ENCODE results near the gene MEGF6. TPM values are rescaled to one million over a fixed set of nuclear protein-coding genes. Genes with fewer than 3 reads are reported as not detected.
A peak's percentile ranks its signal among the peaks of the same experiment; 100 is the strongest.

The MEGF6 gene
- total RNA-seq, 1 donor from 2014 or later, result 12.5 TPM

DNA sequence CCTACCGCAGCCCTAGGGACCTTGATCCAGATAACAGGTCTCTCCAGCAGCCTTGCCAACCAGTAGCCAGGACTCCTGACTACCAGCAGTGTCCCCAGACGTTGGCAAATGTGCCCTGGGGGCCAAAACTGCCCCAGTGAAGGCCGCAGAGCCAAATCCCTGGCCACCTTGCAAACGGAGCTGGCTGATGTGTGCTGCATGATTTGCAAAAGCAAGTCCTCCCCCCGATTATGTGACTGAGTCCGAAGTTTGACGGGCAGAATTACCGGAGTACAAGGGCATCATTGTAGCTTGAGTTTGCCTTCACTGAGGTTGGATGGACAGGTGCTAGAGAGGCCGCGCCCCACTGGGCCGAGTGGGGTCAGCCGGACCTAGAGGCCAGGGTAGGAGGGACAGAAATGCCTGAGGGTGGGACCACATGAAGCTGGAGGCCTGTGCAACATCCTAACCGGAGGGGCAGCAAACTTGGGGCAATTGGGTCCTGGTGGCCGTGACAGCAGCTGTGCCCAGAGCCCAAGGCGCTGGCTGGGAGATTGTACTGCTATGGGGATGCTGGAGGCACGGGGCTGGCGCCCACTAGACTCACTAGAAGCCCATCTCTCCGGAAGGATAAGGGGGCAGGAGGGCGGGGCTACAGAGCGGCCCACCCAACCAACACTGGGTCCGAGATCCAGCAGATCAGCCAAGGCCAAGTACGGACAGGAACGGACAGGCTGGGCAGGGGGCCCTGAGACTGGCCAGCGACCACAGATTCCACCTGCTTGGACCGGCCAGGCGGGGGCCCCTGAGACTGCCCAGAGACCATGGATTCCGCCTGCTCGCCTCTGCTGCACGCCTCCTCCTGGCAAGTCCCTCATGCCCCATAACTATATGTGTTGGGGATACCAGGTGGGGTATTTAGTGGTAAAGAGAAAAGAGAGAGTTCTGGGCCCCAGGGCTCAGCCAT, 154.1 kb downstream of the MEGF6 start:
- no peak for ATAC-seq

DNA sequence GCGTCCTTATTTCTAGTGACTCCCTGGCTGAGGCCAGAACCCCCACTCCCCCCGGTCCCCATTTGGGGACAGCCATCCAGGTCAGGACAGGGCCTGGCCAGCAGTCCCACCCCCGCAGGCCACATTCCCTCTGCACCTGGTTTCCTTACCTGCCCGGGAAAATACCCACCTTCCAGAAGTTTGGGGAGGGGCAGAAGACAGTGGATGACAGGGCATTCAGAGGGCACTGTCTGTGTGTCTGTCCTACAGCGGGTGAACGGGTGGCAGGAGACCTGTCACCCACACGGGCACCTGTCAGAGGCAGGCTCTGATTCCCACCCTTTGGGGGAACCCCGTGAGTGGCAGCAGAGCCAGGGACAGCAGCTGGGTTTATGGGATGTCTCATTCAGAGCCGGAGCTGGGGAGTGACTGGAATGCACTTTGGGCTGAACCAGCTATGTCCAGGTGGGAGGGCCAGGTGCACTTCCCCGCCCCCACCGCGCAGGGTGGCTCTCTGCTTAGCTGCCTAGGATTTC, 154.8 kb downstream of the MEGF6 start:
- ATAC-seq, result no peak

DNA sequence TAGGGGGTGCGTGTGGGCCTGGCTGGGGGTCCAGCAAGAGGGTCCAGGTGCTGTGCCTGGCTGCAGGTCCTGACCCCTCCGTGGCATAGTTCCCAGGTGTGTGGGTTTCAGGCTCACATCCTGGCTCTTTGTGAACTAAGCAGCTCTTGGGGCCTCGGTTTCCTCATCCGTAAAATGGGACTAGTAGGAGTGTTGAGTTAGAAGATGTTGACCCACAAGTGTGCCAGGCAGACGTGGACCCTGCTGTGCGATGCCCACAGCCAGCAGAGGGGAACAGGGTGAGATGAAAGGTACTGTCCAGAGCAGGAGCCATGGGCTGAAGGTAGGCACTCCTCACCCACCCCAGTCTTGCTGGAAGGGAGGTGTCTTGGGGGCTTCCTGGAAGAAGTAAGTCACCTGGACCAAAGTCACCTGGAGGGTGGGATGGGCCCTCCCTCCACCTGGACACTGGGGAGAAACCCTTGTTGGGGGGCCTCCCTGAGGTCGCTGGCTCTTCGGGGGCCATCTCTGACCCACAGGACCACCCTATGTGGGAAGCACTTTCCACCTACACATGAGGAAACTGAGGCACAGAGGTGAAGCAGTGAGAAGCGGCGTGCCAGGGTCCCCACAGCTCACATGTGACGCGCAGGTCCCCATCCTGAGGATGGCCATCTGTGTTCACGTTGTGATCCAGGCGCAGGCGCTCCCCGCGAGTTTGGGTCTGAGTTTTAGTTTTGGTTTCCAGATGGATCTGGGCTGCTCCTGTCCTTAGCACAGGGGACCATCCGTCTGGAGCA, 155.4 kb downstream of the MEGF6 start:
- ATAC-seq, result no peak

DNA sequence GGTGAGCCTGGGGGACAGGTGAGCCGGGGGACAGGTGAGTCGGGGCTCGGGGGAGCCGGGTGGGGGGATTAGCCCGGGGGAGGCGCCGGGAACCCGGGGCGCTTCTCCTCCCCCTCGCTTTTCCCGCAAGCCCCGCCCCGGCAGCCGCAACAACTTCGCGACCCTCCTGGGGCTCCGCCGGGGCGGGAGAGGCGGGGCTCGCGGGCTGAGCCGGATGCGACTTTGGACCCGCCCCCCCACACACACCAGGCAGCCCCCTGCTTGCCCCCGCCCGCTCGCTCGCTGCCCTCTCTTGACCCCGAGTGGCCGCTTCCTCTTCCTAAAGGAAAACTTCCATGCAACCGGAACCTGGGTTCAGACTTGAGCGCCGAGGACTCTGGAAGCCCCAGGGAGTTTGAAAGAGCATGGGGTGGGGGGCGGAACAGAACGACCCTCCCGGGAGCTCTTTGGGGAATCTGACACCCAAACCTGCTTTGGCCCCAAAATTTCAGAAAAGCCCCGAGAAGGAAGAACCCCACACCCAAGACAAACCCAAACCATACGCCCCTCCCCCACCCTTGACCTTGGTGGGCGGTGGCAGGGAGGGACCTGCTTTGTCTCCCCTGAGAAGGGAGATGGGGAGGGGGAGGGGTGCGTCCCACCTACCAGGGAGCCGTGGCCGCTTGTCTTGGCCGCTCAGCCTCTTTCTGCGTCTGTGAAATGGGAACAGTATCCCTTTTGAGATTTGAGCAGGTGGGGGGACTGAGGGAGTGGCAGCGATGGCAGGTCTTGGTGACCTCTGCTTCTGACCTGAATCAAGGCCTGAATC, 156.3 kb downstream of the MEGF6 start:
- ATAC-seq, result no peak

DNA sequence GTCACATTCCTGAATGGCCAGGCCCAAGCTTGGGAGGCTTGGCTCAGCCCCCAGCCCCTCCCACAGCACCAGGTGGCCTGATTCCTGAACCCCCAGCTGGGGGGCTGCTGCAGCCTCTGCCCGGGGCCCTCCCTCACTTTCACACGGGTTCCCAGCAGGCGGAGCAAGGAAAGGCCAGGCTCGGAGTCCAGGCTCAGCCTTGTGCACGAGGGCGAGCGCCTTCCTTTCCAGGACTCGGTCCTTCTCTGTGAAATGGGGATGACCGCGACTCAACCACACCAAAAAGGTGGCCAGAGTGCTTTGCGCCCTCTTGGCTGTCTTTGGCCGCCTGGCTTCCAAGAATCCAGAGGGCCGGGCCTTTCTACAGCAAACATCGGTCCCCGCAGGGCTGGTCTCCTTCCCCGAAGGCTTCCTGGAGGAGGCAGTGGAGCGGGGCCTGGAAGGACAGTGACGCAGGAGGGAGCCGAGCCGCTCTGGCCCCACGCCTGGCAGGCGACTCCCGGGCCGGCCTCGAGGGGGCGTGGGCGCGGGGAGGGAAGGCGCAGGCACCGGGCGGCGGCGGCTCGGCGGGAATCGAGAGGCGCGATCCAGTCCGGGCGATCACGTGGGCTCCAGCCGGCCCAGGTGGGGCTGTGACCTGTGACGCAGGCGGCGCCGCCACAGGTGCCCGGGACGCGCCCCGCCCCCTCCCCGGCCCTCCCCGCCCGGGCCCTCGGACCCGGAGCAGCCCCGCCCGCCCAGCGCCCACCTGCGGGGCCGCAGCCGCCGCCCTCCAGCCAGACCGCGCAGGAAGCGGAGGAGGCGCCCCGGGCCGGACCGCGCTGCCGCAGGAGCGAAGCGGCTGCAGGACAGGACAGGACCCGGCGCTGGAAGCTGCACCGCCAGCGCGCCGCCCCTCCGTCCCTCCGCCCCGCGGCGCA, 157.2 kb downstream of the MEGF6 start, which contains the start of gene ARHGEF16:
TSS of gene ARHGEF16 (plus strand) at position 775 of the 920 bp plus-strand sequence. CDS start 8,420 bp downstream, outside the sequence.
- peak; percentile 77 for ATAC-seq

DNA sequence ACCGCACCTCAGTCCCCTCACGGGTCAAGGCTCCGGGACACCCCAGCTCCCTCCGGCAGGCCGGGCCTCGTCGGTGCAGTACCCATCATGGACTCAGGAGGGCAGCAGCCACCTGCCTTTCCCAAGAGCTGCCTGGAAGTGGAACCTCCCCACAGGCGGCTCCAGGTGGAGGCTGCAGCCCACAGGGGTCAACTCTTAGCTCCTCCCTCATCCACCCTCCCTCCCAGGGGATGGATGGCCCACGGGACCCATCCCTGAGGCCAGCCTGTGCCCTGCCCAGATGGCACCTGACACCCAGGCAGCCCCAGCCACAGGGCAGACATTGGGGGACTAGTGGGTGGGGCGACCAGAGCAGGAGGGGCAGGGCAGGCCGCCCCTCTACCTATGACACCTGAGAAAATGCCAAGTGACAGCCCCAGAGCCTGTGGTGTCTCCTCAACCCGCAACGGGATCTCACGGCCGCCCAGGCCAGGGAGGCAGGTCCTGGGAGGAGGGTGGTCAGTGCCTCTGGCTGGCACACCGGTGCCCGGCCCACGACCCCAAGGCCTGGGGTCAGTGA, 158.0 kb downstream of the MEGF6 start:
- ATAC-seq, result peak; percentile 84

DNA sequence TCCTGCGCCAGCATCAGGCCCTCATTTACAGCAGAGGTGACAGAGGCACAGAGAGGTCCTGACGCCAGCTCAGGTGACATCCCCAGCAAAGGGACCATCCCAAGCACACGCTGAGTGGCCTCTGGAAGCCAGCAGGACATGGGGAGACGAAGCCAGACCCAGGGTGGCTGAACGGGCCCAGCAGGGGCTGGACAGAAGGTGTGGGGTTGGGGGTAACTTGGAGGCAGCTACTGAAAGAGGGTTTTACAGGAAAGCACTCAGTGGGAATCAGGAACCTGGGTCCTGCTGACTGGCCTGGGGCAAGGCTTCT, 158.5 kb downstream of the MEGF6 start:
- ATAC-seq, result no peak

DNA sequence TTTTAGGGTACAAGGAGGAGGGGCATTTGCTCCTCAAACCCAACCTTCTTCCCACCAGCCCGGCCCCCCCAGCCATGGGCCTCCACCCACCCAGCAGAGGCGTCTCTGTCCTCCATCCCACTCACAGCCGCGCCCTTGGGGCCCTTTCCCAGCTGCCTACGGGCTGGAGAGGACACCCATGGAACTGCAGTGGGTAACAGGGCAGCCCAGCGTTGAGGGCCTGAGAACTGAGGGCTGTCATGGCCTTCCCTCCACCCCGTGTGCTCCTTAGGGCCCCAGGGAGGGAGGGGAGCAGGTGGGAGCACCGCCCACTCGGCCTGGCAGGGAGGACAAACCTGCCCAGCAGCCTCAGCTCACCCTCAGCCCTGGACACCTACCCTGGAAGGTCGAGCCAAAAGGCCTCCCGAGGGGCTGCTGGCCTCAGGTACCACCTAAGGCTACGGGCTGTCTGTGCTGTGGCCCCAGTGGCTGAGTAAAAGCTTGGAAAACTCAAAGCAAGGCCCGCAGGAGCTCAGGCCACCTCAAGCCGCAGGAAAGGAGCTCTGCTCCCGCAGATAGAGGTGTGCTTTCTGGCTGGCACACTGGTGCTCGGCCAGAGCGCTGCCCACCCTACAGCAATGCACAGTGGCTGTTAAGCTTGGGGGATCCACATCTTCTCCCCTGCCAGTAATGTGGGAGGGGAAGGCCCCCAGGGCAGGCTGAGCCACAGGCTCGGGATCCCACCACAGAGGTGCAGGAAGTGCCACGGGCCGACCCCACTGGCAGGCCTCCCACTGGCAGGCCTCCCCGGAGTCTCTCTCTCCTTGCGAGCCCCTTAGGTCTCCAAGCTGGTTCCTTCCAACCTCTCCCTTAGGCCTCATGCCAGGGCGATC, 159.1 kb downstream of the MEGF6 start:
- no peak for ATAC-seq

DNA sequence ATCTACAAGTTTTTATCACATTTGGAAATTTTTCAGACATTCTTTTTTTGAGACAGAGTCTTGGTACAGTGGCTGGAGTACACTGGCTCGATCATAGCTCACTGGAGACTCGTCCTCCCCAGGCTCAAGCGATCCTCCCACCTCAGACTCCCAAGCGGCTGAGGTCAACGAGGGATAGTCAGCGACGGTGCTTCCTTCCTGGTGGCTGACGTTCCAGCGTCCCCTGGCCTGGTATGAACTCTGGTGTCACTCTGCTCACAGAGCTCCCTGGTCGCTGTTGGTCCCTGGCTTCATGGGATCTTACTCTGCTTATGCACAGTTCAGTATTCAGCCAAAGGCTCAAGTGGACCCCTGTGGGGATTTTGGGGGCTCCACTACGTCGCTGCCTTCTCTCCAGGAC, 160.3 kb downstream of the MEGF6 start:
- no peak for ATAC-seq

DNA sequence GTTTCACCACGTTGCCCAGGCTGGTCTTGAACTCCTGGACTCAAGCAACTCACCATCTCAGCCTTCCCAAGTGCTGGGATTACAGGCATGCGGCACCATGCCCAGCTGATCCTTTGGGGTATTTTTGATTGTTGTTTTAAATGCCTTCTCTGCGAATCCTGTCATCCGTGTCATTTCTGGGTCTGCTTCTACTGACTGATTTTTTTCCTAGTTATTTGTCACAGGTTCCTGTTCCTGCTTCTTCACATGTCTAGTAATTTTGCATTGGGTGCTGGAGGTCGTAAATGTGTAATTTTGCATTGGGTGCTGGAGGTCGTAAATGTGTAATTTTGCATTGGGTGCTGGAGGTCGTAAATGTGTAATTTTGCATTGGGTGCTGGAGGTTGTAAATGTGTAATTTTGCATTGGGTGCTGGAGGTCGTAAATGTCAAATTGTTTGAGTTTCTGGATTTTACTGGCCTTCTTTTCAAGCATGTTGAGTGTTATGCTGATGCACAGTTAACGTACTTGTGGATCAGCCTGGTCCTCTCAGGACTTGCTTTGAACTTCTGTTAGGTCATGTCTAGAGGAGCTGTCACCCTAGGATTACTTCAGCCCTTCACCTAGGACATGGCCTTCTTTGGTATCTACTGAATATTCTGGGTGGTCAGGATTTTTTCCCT, 161.0 kb downstream of the MEGF6 start:
- ATAC-seq, result no peak

DNA sequence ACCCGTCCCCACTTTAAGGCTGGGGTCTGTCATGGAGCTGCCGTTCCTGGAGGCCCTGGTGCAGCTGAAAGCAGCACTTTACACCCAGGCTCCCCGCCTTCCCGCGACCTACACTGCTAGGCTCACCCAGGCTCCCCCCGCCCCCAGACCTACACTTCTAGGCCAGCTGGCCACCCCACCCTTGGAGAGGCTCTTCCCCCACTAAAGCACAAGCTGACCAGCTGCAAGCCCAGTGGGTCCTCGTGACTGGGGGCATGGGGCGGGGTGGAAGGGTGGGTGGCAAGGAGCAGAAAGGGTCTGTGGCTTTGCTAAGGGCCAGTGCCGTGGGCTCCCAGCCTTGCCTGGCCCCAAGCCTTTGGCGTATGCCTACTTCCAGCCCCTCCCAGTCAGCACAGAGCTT, 166.6 kb downstream of the MEGF6 start:
- ATAC-seq, result no peak

DNA sequence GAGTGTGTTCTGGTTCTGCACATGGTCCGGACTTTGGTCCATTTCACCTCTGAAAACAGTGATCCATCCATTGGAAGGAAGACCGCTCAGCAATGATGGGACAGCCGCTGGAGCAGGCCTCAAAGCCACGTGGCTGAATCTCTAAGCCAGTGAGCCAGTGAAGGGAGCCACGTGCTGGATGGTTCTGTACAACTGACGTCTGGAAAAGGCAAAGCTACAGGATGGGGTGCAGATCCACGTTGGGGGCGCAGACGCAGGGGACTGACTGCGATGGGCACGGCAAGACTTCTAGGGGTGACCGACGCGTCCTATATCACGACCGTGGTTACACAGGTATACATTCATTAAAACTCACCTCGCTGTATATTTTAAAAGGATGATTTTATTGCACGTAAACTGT, 167.0 kb downstream of the MEGF6 start:
- no peak for ATAC-seq

DNA sequence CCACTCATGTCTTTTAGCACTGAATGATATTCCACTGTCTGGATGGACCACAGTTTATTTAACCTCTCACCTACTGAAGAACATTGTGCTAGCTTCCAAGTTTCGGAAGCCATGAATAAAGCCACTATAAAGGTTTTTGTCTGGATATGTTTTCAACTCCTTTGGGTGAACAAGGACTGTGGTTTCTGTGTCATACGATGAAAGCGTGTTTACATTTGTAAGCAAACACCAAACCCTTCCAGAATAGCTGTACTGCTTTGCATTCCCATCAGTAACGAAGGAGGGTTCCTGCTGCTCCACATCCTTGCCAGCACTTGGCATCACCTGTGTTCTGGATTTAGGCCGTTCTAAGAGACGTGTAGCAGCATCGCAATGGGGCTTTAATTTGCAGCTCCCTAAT, 167.5 kb downstream of the MEGF6 start:
- no peak for ATAC-seq

DNA sequence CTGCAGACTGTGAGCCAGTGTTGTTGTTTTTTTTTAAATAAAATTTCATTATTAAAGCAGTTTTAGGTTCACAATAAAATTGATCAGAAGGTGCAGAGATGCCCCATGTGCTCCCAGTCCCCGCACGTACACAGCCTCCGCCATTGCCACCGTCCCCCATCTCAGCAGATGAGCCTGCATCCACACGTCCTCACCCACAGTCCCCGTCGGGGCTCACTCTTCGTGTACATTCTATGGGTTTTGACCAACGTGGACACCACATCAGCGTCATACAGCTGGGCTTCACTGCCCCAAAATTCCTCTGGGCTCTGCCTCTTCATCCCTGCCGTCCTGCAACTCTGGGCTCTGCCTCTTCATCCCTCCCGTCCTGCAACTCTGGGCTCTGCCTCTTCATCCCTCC, 168.4 kb downstream of the MEGF6 start:
- no peak for ATAC-seq

DNA sequence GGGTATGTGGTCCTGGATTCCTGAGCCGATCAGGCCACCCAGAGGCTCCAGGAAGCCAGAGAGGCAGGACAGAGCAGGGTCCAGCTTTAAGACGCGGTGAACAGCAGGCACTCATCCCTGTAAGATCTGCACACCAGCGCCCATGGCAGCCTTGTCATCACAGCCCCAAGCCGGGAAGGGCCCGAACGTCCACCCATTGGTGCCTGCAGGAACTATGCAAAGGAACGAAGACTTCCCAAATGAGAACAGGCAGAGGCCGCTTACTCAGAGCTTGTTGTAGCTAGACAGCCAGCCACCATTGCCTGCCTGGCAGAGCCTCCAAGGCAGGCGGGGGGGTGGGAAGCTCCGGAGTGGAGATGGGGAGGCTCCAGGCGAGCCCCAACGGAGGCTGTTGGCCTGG, 169.0 kb downstream of the MEGF6 start:
- ATAC-seq, result no peak

DNA sequence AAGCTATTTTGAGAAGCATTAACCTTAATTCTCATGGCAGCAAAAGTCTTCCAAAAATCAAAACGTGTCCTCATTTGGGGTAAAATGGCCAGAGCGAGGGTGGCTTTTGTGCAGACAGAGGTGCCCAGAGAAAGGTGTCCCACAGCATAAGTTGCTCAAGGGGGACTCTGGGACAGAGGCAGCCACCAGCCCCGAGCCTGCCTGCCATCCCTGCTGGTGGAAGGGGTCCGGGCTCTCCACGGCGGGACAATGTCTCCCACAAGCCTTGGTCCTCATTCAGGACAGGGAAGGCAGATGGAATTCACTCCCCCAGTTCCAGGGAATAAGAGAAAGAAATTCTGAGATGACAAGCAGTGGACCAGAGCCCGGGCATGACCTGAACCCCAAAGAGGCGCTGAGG, 169.4 kb downstream of the MEGF6 start:
- ATAC-seq, result no peak

DNA sequence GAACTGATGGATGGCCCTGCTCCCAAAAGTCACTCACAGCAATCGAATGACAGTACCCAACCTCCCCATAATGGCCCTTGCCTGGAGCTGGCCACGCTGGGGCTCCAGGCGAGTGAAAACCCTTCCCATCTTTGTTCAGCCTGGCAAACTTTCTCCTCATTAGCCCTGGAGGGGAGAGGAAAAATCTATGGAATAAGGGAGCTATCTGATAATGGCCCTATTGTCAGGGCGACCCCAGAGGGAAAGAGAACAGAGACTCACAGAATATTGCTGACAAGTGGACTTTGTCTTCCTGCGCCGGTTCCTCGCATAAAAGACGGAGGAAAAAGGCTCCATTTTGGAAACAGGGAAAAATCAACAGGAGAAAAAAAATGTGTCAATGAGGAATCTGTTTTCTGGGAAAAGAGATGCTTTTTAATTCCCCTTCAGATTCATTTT, 169.9 kb downstream of the MEGF6 start:
- ATAC-seq, result no peak

DNA sequence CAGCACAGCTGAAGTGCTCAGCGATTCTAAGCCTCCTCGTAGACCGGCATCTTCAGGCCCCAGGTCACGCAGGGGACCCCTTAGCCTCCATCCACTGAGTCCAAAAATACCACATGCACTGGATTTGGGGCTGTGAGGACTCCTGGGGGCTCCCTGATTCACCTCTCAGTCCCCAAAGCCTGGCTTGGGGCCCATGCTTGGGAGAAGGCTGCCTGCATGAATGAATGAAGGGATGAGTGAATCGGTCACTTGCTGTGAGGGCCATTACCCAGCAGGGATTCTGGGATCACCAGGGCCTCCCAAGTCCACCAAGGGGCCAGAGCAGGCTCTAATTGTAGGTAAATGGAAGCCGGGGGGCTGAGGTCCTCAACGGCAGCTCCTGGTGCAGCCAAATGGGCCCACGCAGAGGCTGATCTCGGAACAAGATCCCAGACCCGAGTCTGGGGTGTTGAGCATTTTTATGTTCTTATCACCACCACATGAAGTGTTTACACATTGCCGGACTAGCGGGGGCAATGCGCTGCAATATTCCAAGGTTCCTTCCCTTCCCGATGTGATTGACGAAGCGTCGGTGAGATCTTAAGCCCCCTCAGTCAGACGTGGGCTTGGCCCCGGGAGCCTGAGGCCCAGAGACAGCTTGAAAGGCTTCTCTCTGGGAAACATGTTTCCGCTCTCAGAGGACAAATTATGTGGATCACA, 170.4 kb downstream of the MEGF6 start:
- no peak for ATAC-seq

DNA sequence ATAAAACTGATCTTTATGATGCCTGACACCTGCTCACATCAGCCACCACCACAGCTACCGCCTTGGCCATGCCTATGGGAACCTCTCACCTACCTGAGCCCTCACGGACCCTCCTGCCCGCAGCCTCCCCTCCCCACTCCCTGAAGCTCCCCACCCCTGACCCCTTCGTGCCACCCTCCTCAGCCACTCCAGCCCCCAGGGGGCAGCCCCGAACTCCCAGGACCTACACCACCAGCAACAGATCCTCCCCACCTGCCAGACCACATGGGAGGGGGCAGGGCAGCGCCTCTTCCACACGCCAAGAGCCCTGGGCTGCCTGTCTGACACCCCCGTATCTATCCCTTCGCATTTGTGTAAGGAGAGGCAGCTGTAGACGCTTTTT, 171.0 kb downstream of the MEGF6 start:
- ATAC-seq, result no peak

Measured in esophagus mucosa (tissue), 1 donor.